Activated CD4-positive, alpha-beta T cell treated with anti-CD3 and anti-CD28 coated beads for 36 hours (primary cell): ENCODE results near the gene GPX6. TPM values are rescaled to one million over a fixed set of nuclear protein-coding genes. Genes with fewer than 3 reads are reported as not detected.
"Not testable (repeated sequence)": the region's sequence is repeated elsewhere in the genome, so short reads cannot be mapped to it uniquely, and the experiment has no call there.

ENCODE experiments used
- ATAC-seq: fragments of 200-7000 bp; cut with Tn5 transposase; one replicate; pipeline ENCODE4 v1.10.0; 2021; ENCODE audit warnings: mild to moderate bottlenecking, moderate library complexity
- CTCF ChIA-PET: fragments of 350-600 bp; sonication (Branson Sonifier 250); formaldehyde crosslinking; loops from one replicate; lab custom pipeline; 2021; ENCODE audit warnings: antibody characterized with exemption; lab: Charles Lee
- POLR2A ChIA-PET: fragments of 350-600 bp; sonication (Branson Sonifier 250); formaldehyde crosslinking; loops from one replicate; lab custom pipeline; 2021; ENCODE audit warnings: antibody characterized with exemption, inconsistent platforms; lab: Charles Lee
- DNase-seq: peaks from one replicate; pipeline ENCODE4 v3.0.0-alpha.2; 2020
- H3K27ac Mint-ChIP-seq: one replicate; pipeline ENCODE4 v1.8.0; 2021; ENCODE audit warnings: mixed read lengths
- H3K27me3 Mint-ChIP-seq: one replicate; pipeline ENCODE4 v1.8.0; 2021; ENCODE audit warnings: mixed read lengths
- H3K36me3 Mint-ChIP-seq: one replicate; pipeline ENCODE4 v1.8.0; 2021; ENCODE audit warnings: low read depth, mixed read lengths
- H3K4me1 Mint-ChIP-seq: one replicate; pipeline ENCODE4 v1.8.0; 2021; ENCODE audit warnings: mixed read lengths
- H3K4me3 Mint-ChIP-seq: one replicate; pipeline ENCODE4 v1.8.0; 2021; ENCODE audit warnings: mild to moderate bottlenecking, moderate library complexity, mixed read lengths
- H3K9me3 Mint-ChIP-seq: one replicate; pipeline ENCODE4 v1.8.0; 2021; ENCODE audit warnings: low read depth, mixed read lengths
- intact Hi-C, 2 experiments: fragments of 100-400 bp; cut with DNase I in 1 of 2; cut with micrococcal nuclease in 1 of 2; formaldehyde crosslinking; loops; one replicate each; pipeline versions ENCODE4 v1.14.2 to v1.15.1; 2022 to 2024; cut with DNase I, micrococcal nuclease
- total RNA-seq, 2 experiments: library from RNA; stranded (reverse); gene quantifications; one replicate each; pipeline ENCODE4 v1.2.3, GENCODE V29; 2021

The GPX6 gene
- total RNA-seq, 2 experiments from 2014 or later = not detected

DNA sequence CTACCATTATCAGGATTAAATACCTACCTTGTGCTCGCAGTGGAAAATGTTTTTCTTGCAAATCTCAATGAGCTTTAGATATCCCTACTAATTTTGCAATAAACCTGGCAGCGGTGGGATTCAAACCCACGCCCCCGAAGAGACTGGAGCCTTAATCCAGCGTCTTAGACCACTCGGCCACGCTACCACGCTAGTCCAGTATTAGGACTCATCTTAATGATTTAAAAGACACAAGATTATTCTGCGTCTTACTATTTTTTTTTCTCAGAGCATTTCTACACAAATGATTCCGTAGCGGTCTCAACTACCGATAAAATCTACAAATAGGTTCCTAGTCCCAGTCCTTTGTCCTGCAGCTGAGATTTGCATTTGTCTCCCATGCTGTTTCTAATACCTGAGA lies 37.1 kb downstream of the GPX6 start:
- ChIA-PET CTCF (no interaction called here), POLR2A (interaction anchor here (0.7 kb wide), 1 partner anchor 562 kb away, joined by 3 read pairs; no protein-coding TSS in a partner anchor)
- no peak for DNase-seq
- no peaks in the 10 kb centered on the region for H3K36me3 Mint-ChIP-seq
- peaks cover 57% of the 10 kb centered on the region for H3K27me3 Mint-ChIP-seq
- intact Hi-C loops = no loop called here
- H3K4me1 Mint-ChIP-seq = peaks cover 11% of the 10 kb centered on the region
- H3K27ac Mint-ChIP-seq = no peak overlapping the region
- H3K9me3 Mint-ChIP-seq = no peaks in the 10 kb centered on the region
- ATAC-seq = no peak
- H3K4me3 Mint-ChIP-seq = no peak overlapping the region

DNA sequence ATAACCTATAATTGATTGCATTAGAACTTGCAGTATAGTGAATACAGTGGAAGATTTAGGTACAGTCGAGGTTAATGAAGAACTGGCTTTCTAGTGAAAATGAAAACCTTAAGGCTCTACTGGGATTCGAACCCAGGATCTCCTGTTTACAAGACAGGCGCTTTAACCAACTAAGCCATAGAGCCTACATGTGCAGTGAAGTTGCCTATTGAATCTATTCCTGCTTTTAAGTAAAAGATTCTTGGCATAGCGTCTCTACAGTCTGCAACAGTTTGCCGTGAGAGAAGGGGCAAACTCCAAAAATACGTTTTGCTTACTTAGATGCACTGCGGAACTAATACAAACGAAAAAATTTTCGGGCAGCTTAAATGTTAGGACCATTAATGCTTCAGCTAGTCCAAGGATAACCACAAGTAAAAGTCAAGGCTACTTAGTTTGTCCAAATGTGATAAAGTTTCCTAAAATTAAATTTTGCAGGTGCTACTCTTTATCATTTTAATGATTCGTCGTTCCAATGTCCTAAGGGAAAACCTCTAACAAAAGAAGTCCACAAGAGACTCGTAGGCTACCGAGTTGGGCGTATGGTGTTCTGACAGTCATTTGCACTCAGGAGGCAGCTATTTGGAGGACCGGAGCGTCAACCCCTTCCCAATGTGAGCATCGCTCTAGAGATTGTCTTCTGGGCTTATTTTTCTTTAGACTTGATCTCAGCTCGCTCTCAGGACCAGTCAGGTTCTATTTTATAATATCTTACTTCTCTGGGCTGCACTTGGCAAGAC lies 41.0 kb downstream of the GPX6 start:
- intact Hi-C loops = loop anchor here in 1 of 2 experiments (2.0 kb wide), 1 partner anchor 14 kb away; no protein-coding TSS in a partner anchor
- peak overlapping the region; percentile 59 for H3K4me3 Mint-ChIP-seq
- POLR2A ChIA-PET = no interaction called here
- peaks cover 41% of the 10 kb centered on the region for H3K27me3 Mint-ChIP-seq
- peaks cover 11% of the 10 kb centered on the region for H3K4me1 Mint-ChIP-seq
- H3K36me3 Mint-ChIP-seq = no peaks in the 10 kb centered on the region
- CTCF ChIA-PET = interaction anchor here (0.5 to 1.6 kb wide), 6 partner anchors 11 to 411 kb away, joined by 3 to 4 read pairs (median 4); a partner anchor contains a TSS
- no peaks in the 10 kb centered on the region for H3K9me3 Mint-ChIP-seq
- no peak overlapping the region for H3K27ac Mint-ChIP-seq
- peak; percentile 39 for DNase-seq
- ATAC-seq = peak; percentile 88

DNA sequence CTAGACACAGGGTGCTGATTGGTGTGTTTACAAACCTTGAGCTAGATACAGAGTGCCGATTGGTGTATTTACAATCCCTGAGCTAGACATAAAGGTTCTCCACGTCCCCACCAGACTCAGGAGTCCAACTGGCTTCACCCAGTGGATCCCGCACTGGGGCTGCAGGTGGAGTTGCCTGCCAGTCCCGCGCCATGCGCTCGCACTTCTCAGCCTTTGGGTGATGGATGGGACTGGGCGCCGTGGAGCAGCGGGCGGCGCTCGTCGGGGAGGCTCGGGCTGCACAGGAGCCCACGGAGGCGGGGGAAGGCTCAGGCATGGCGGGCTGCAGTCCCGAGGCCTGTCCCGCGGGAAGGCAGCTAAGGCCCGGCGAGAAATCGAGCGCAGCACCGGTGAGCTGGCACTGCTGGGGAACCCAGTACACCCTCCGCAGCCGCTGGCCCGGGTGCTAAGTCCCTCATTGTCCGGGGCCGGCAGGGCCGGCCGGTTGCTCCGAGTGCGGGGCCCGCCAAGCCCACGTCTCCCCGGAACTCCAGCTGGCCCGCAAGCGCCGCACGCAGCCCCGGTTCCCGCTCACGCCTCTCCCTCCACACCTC lies 46.3 kb downstream of the GPX6 start:
- H3K4me3 Mint-ChIP-seq, H3K27ac Mint-ChIP-seq, DNase-seq, H3K4me1 Mint-ChIP-seq, intact Hi-C loops, CTCF ChIA-PET, POLR2A ChIA-PET, H3K36me3 Mint-ChIP-seq, H3K9me3 Mint-ChIP-seq, ATAC-seq: not testable (repeated sequence)
- peaks cover 29% of the 10 kb centered on the region for H3K27me3 Mint-ChIP-seq

DNA sequence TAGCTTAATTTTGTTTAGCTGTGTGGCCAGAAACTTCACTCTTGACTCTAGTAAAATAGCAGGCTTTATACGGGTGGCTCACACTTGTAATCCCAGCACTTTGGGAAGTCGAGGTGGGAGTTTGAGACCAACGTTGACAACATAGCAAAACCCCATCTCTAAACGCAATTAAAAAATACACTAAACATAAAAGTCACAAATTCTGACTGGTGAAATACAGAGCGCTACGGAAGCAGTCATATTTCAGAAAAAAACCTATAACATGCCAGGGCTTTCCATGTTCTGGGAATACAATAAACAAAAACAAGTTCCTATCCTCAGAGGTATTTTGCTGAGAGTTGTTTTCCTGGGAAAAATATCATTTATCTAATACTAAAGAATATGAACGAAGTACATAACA lies 47.5 kb downstream of the GPX6 start:
- Mint-ChIP-seq H3K9me3 (no peaks in the 10 kb centered on the region), H3K4me1 (no peaks in the 10 kb centered on the region), H3K4me3 (no peak overlapping the region), H3K36me3 (no peaks in the 10 kb centered on the region), H3K27ac (no peak overlapping the region), H3K27me3 (peaks cover 30% of the 10 kb centered on the region)
- no peak for ATAC-seq
- POLR2A ChIA-PET = no interaction called here
- intact Hi-C loops = no loop called here
- CTCF ChIA-PET = interaction anchor here (0.6 to 0.8 kb wide), 2 partner anchors 13 to 428 kb away, joined by 3 read pairs; no protein-coding TSS in a partner anchor
- DNase-seq = no peak

DNA sequence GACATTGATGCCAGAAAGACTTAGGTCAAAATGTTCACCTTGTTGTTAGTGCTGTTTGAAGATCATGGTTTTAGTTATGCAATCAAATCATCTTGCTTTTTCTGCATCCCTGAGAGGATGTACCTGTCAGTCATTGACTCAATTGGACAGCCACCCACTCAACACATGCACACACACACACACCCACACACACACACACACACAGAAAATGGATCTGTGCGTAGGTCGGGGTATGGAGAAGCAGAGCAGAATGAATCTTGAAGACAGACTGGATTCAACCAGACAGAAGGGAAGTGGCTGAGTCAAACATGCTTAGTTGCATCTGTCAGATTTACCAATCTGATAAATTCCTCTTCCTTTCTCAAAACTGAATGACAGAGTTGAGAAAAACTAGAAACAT lies 53.2 kb downstream of the GPX6 start:
- Mint-ChIP-seq H3K9me3 (no peaks in the 10 kb centered on the region), H3K27me3 (peaks cover 45% of the 10 kb centered on the region), H3K27ac (no peak overlapping the region), H3K4me1 (peaks cover 7% of the 10 kb centered on the region), H3K36me3 (no peaks in the 10 kb centered on the region), H3K4me3 (no peak overlapping the region)
- DNase-seq = peak; percentile 42
- peak; percentile 65 for ATAC-seq
- ChIA-PET CTCF (no interaction called here), POLR2A (no interaction called here)
- intact Hi-C loops = no loop called here

DNA sequence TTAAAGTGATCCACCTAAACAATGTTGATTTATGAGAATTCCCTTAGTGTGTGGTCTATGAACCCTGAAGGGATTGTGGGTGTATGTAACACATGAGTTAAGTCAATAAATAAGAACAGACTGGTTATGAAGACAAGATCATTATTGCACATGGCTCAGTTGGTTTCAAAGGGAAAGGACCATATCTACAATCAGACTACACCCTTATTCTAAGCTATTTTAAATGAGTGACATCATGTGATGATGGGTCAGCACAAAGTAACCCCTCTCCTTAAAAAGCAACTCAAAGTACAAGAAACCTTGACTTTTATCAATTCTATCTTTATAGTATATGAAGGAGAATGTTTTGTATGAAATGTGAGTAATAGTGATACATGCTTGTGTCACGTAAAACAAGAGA lies 57.0 kb downstream of the GPX6 start:
- no peak overlapping the region for H3K27ac Mint-ChIP-seq
- intact Hi-C loops = no loop called here
- ChIA-PET CTCF (no interaction called here), POLR2A (no interaction called here)
- ATAC-seq = no peak
- no peak overlapping the region for H3K4me3 Mint-ChIP-seq
- peaks cover 7% of the 10 kb centered on the region for H3K4me1 Mint-ChIP-seq
- no peak for DNase-seq
- H3K9me3 Mint-ChIP-seq = no peaks in the 10 kb centered on the region
- H3K27me3 Mint-ChIP-seq = peaks cover 46% of the 10 kb centered on the region
- no peaks in the 10 kb centered on the region for H3K36me3 Mint-ChIP-seq

Other genes with a start within 250 kb of the GPX6 start
- gene ZSCAN26, start 248.7 kb downstream of the GPX6 start, total RNA-seq = 1 to 10 TPM; 5.0 to 6.7 TPM
- 1 to 10 TPM; 1.5 to 1.6 TPM for gene PGBD1, start 234.2 kb downstream of the GPX6 start, total RNA-seq
- gene ZSCAN31, start 179.6 kb downstream of the GPX6 start, total RNA-seq = 1 to 10 TPM; 1.3 to 1.8 TPM
- 1 to 10 TPM; 2.2 to 3.1 TPM for gene ZKSCAN3, start 165.8 kb downstream of the GPX6 start, total RNA-seq
- 1 to 10 TPM; 6.9 to 7.6 TPM for gene ZSCAN12, start 116.0 kb downstream of the GPX6 start, total RNA-seq
- 1 to 10 TPM; 1.9 to 2.9 TPM for gene ZSCAN23, start 72.3 kb downstream of the GPX6 start, total RNA-seq
- not detected for gene GPX5, start 10.1 kb upstream of the GPX6 start, total RNA-seq